HG03342 (cell line): ENCODE data around the gene GALNTL6.
"Not testable (repeated sequence)": the region's sequence is repeated elsewhere in the genome, so short reads cannot be mapped to it uniquely, and the experiment has no call there.

ENCODE experiments used
- ATAC-seq: cut with Tn5 transposase; IDR thresholded peaks from one replicate; pipeline ENCODE4 v1.9.1; 2021; ENCODE audit warnings: mild to moderate bottlenecking, moderate library complexity; ENCODE audit not compliant: unreplicated experiment

Gene GALNTL6

DNA sequence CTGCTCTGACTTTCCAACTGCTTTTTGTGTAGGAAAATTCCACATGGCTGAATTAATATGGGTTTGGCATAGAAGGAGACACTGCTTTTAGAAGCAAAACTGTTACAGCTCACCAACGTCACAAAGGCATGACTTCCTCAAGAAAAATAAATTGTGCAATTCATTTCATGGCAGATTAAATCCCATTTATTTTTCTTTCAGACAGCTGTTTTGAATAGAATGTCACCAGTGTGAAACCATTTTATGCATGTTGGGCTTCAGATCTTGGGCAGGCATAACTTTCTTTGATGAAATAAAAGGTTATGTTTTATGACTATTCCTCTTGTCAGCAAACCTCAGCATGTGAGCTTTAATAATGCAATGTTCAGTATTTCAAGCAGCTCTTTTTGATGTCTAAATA is 542.8 kb downstream of the GALNTL6 start:
- ATAC-seq: no peak

DNA sequence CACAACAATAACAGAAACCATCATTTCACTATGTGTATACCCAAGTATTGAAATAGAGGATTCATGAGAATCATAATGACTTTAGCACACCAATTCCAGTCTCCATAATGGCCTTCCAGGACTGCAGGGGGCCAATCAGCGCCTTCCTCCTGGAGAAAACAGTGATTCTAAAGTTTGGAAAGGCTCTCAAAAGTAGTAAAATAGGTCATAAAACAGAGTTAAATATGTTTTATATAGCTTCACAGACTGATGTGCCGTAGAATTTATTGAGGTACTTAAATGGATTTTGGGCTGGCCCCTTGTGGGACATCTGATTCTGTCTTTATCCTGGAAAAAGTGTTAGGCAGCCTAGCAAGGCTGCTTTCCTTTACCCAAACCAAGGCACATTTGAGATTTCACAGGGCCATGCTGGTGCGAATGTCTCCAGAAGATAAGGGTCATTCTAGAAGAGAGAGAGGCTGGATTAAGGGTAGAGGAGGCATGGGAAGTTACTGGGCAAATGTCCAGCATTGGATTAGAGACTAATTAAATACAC is 543.9 kb downstream of the GALNTL6 start:
- ATAC-seq: no peak

DNA sequence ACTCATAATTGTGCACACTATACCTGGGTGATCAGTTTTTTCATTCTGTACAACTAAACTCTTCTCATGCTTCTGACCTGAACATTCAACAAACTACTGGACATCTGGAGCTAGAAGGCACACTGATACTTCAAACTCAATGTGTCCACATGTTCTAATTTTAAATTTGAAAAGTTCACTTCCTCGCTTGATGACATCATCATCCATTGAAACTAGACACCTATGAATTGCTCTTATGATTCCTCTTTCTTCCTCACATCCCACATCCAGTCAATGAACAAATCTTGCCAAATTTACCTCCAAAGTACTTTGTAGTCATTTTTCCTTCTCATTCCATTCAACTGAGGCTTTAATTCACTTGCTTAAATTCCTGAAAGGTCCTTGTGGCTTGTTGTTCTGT is 549.4 kb downstream of the GALNTL6 start:
- ATAC-seq: no peak

- ATAC-seq: no peak
These were observed 556.3 kb downstream of the GALNTL6 start for GRCh38 chr4:172369471-172369959.

DNA sequence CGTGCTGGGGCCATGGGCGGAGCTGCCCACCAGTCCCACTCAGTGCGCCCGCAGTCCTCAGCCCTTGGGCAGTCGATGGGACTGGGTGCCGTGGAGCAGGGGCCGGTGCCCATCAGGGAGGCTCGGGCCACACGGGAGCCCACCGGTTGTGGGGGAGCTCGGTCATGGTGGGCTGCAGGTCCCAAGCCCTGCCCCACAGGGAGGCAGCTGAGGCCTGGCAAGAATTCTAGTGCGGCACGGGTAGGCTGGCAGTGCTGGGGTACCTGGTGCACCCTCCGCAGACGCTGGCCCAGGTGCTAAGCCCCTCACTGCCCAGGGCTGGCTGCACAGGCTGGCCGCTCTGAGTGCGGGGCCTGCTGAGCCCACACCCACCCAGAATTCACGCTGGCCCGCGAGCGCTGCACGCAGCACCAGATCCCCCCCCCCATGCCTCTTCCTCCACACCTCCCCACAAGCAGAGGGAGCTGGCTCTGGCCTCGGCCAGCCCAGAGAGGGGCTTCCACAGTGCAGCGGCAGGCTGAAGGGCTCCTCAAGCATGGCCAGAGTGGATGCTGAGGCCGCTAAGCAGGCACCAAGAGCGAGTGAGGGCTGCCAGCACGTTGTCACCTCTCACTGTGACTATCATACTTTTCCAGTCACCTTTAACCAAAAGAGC is 564.4 kb downstream of the GALNTL6 start:
- no peak for ATAC-seq

- no peak for ATAC-seq
These were observed 566.6 kb downstream of the GALNTL6 start for GRCh38 chr4:172379834-172380233.

DNA sequence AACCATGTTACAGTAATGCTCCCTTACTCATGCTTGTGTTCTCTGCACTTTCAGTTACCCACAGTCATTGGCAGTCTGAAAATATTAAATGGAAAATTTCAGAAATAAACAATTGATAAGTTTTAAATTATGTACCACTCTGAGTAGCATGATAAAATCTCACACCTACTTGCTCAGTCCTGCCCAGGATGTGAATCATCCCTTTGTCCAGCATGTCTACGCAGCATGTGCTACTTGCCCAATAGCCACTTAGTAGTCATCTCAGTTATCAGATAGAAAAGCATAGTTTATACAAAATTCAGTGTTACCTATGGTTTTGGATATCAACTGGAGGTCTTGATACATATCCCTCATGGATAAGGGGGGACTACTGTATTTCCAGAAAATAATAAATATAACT is 577.1 kb downstream of the GALNTL6 start:
- no peak for ATAC-seq

DNA sequence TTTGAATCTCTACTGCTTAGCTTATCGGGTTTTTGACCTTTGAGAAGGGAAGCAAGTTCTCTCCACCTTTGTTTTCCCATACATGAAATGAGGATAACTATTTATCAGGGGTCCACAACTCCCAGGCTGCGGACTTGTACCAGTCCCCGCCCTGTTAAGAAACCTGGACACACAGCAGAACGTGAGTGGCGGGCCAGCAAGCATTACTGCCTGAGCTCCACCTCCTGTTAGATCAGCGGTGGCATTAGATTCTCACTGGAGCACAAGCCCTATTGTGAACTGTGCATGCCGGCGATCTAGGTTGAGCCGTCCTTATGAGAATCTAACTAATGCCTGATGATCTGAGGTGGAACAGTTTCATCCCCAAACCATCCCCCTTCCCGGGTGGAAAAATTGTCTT is 579.5 kb downstream of the GALNTL6 start:
- no peak for ATAC-seq

- ATAC-seq: no peak
These were observed 580.0 kb downstream of the GALNTL6 start for GRCh38 chr4:172393220-172393619.

DNA sequence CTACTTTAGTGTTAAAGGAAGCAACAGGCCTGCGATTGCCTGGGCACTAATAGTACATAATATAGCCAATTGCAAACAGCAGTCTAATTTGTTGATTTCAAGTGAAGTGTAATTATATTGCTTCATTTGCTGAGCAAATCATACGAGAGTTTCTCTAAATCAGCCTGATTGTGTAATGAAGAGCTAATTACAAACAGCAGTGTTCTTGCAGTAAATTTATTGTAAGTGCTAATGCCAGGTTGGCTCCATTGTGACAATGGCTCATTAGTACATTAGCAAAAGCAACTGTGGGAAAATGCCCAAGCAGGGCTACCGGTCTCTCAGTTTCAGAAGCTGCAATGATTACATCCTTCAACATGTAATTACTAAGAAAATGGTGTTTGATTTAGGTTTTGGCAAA is 591.5 kb downstream of the GALNTL6 start:
- no peak for ATAC-seq

DNA sequence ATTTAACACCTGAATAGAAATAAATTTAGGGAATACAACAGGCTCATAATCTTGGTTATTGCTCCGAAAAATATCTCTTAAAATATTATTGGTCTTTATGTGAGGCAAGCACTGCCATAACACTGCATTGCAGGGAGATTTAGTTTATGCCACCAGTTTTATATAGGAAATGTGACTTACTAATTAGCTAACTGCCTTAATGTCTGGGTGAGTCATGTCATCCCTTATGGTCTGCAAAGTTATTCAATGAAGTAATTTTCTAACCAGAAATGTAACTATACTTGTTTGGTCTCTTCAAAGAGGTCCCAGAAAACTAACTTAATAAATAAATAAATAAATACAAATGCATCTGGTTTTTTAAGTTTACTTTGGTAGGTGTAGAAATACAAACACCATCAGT is 597.2 kb downstream of the GALNTL6 start:
- no peak for ATAC-seq

- no peak for ATAC-seq
These were observed 597.9 kb downstream of the GALNTL6 start for GRCh38 chr4:172411149-172411548.

- ATAC-seq: no peak
These were observed 599.8 kb downstream of the GALNTL6 start for GRCh38 chr4:172412851-172413580.

GRCh38 chr4:172428979-172429378 is 615.8 kb downstream of the GALNTL6 start:
- not testable (repeated sequence) for ATAC-seq

DNA sequence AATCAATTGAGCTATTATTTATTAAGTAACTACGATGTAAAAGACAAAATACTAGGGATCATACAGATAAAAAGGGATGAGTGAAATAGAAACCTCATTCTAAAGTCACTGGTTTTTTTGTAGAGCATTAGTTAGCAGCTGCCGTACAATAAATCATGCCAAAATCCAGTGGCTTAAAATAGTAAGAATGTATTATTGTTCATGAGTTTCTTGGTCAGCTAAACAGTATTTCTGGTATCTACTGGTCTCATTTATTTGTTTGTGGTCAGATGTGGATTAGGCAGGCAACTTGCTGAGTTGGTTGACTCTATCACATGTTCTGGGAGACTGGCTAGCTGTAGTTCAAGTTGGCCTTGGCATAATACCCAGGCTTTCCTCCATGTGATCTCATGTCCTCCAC is 667.3 kb downstream of the GALNTL6 start:
- no peak for ATAC-seq

GRCh38 chr4:172481802-172482508 is 668.8 kb downstream of the GALNTL6 start:
- no peak for ATAC-seq

DNA sequence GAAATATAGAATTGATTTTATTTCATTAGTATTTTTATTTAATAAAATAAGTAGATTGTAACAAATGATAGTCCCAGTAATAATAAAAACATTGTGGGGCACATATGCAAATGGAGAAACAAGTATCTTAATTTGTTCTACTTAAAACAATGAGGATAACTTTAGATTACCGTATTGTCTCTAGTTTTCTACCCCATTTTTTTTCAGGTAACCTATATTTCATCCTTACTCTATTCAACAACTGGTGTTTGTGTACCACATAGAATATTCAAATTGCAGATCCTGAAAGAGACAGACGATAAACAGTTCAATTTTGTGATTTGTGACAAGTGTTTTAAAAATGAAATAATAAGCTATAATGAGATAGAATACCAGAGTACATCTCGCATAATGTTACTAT is 671.8 kb downstream of the GALNTL6 start:
- no peak for ATAC-seq

DNA sequence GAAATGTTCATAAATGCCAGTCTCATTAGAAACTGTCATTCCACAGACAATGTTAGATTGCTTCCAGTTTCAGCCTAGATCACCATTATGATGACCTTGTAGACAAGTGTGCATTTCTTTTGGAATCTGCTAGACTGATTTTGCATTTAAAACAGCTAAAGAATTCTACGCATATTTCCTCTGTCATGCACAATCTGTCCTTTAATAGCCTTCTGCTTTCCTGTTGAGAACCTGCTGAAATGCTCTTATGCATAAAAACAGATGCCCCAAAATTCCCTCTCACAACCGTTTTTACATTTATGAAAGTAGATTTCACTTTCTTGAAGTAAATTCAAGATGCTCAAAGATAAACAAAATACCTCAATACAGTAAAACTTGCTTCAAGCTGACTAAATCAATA is 673.3 kb downstream of the GALNTL6 start:
- no peak for ATAC-seq

DNA sequence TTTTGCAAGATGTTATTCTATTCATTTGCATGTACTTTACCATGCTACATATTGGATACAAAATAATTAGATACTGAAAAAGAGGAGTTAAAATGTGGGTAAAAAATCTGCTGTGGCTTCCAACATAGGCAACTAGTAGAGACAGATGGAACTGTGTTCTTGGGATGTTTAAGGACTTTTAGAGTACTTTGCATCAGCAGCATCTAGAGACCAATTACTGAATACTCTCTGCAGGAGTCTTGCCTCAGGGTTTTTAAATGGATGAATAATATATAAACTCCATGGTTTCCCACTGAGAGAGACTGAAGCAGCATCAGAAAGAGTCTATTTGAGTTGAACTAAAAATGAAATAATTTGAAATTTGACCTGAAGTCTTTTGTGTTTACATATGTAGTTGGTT is 676.7 kb downstream of the GALNTL6 start:
- no peak for ATAC-seq

- no peak for ATAC-seq
These were observed 682.6 kb downstream of the GALNTL6 start for GRCh38 chr4:172495769-172496168.

DNA sequence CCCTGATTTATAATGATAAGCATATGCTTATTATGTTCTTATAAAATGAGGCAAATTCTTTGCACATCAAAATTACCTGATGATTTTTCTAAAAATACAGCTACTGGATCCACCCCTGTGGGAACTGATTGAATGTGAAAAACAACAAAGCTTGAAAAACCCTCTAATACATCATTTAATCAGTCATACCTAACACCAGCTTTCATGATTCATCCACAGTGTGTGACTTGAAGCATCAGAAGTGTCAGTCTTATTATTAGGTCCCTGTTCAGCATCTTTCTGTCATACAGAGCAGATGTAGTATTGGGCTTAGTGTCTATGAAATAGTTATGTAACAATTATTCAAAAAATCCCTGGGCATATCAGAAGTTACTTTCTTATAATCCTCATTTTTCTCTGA is 684.1 kb downstream of the GALNTL6 start:
- ATAC-seq: no peak

- no peak for ATAC-seq
These were observed 700.8 kb downstream of the GALNTL6 start for GRCh38 chr4:172514011-172514410.
